Measurements from ENCODE around the gene NOL4L.

NOL4L gene

DNA sequence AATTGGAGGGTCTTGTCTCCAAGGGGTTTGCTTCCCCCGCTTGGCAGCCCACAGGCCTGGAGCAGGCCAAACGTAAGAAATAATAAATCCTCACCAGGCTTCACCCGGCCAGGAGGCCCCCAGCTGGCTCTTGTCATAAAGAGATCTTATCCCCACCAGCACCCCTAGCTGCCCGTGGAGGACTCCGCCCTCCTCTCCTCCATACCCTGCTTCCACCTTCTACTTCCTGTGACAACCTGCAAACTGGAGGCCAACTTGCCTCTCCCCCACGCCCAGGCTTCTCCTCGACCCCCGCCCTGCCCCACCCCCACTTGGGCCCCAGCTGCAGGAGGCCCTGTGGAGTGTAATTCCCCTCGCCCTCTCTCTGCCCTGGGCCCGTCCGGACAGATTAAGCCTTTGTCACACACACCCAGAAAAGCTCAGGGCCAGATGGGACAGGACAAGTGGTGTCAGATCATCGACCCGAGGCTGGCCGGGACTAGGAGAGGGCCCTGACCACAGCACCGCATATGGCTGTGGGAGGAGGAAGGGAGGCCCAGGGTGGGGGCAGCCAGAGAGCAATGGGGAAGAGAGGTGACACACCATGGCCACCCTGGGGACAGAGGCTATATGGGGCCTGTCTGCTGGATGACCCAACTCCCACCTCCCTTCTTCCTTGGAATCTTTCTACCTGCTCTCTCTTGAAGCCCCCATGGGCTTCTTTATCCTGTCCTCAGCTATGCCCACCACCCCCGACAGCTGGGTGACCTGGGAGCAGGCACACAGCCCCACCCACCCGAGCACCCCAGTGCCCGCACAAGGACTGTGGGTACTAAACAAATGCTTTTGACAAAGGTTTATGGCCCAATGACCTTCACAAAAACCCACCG, 3.9 kb downstream of the NOL4L start:
- TF ChIP-seq, protein P1, sequence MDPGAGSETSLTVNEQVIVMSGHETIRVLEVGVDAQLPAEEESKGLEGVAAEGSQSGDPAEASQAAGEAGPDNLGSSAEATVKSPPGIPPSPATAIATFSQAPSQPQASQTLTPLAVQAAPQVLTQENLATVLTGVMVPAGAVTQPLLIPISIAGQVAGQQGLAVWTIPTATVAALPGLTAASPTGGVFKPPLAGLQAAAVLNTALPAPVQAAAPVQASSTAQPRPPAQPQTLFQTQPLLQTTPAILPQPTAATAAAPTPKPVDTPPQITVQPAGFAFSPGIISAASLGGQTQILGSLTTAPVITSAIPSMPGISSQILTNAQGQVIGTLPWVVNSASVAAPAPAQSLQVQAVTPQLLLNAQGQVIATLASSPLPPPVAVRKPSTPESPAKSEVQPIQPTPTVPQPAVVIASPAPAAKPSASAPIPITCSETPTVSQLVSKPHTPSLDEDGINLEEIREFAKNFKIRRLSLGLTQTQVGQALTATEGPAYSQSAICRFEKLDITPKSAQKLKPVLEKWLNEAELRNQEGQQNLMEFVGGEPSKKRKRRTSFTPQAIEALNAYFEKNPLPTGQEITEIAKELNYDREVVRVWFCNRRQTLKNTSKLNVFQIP (CRISPR knock-in tag; IDR thresholded peaks at IDR 0.05; ENCODE audit: borderline replicate concordance, low read depth) = no peak
- ATAC-seq = no peak; the same call in 2 of the 3 replicates

DNA sequence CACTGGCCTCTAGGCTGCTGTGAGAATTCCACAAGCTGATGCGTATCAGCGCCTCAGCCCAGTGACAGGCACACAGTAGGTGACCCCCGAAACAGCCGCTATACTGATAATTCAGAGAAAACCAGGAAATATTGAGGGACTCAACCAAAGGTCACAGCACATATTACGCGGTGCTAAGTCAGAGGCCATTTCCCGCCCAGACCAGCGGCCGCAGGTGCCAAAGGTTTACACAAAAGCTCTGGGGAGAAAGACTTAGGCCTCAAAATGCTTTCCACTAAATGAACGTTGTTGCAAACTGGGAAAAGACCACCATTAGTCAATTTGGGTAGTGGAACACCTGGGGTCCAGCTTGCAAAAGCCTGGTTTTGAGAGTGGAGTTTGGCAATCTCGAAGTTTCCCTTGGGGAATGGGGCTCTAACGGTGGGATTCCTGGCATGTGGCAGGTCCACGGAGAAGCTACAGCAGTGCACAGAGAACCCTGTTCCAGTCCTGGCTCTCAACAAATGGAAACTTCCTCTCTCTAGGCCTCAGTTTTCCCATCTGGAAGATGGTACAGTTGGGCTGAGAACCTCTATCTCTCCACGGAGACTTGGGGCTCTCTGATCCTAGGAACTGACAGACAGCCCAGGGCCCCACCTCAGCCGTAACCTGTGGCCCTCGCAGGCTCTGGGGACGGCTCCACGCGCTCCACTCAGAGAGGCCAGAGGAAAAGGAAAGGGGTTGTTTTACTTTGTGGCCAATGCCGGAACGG, 4.7 kb downstream of the NOL4L start:
- TF ChIP-seq SNAI2 (CRISPR knock-in tag; IDR thresholded peaks at IDR 0.05) (no peak), ZNF565 (CRISPR knock-in tag; conservative IDR thresholded peaks at IDR 0.05; ENCODE audit: low read depth) (no peak), ESRRG (CRISPR knock-in tag; IDR thresholded peaks at IDR 0.05) (no peak), OSR1 (CRISPR knock-in tag; IDR thresholded peaks at IDR 0.05) (no peak), ARNTL (CRISPR knock-in tag; IDR thresholded peaks at IDR 0.05; ENCODE audit: borderline replicate concordance, low read depth) (no peak), GLIS3 (CRISPR knock-in tag; IDR thresholded peaks at IDR 0.05) (no peak), ZFP30 (CRISPR knock-in tag; IDR thresholded peaks at IDR 0.05) (no peak), ISL1 (CRISPR knock-in tag; IDR thresholded peaks at IDR 0.05) (no peak), ZNF70 (CRISPR knock-in tag; IDR thresholded peaks at IDR 0.05) (no peak), BACH2 (CRISPR knock-in tag; IDR thresholded peaks at IDR 0.05; ENCODE audit: borderline replicate concordance) (no peak), TOX (CRISPR knock-in tag; IDR thresholded peaks at IDR 0.05; ENCODE audit: borderline replicate concordance) (no peak), ZNF8 (CRISPR knock-in tag; IDR thresholded peaks at IDR 0.05) (no peak)
- TF ChIP-seq, protein P2, sequence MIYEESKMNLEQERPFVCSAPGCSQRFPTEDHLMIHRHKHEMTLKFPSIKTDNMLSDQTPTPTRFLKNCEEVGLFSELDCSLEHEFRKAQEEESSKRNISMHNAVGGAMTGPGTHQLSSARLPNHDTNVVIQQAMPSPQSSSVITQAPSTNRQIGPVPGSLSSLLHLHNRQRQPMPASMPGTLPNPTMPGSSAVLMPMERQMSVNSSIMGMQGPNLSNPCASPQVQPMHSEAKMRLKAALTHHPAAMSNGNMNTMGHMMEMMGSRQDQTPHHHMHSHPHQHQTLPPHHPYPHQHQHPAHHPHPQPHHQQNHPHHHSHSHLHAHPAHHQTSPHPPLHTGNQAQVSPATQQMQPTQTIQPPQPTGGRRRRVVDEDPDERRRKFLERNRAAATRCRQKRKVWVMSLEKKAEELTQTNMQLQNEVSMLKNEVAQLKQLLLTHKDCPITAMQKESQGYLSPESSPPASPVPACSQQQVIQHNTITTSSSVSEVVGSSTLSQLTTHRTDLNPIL (CRISPR knock-in tag; IDR thresholded peaks at IDR 0.05; ENCODE audit: low read depth) = no peak
- TF ChIP-seq, protein P3, sequence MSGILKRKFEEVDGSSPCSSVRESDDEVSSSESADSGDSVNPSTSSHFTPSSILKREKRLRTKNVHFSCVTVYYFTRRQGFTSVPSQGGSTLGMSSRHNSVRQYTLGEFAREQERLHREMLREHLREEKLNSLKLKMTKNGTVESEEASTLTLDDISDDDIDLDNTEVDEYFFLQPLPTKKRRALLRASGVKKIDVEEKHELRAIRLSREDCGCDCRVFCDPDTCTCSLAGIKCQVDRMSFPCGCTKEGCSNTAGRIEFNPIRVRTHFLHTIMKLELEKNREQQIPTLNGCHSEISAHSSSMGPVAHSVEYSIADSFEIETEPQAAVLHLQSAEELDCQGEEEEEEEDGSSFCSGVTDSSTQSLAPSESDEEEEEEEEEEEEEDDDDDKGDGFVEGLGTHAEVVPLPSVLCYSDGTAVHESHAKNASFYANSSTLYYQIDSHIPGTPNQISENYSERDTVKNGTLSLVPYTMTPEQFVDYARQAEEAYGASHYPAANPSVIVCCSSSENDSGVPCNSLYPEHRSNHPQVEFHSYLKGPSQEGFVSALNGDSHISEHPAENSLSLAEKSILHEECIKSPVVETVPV (CRISPR knock-in tag; IDR thresholded peaks at IDR 0.05) = no peak
- TF ChIP-seq, protein P4, sequence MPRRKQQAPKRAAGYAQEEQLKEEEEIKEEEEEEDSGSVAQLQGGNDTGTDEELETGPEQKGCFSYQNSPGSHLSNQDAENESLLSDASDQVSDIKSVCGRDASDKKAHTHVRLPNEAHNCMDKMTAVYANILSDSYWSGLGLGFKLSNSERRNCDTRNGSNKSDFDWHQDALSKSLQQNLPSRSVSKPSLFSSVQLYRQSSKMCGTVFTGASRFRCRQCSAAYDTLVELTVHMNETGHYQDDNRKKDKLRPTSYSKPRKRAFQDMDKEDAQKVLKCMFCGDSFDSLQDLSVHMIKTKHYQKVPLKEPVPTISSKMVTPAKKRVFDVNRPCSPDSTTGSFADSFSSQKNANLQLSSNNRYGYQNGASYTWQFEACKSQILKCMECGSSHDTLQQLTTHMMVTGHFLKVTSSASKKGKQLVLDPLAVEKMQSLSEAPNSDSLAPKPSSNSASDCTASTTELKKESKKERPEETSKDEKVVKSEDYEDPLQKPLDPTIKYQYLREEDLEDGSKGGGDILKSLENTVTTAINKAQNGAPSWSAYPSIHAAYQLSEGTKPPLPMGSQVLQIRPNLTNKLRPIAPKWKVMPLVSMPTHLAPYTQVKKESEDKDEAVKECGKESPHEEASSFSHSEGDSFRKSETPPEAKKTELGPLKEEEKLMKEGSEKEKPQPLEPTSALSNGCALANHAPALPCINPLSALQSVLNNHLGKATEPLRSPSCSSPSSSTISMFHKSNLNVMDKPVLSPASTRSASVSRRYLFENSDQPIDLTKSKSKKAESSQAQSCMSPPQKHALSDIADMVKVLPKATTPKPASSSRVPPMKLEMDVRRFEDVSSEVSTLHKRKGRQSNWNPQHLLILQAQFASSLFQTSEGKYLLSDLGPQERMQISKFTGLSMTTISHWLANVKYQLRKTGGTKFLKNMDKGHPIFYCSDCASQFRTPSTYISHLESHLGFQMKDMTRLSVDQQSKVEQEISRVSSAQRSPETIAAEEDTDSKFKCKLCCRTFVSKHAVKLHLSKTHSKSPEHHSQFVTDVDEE (CRISPR knock-in tag; IDR thresholded peaks at IDR 0.05) = no peak
- no peak for ATAC-seq

DNA sequence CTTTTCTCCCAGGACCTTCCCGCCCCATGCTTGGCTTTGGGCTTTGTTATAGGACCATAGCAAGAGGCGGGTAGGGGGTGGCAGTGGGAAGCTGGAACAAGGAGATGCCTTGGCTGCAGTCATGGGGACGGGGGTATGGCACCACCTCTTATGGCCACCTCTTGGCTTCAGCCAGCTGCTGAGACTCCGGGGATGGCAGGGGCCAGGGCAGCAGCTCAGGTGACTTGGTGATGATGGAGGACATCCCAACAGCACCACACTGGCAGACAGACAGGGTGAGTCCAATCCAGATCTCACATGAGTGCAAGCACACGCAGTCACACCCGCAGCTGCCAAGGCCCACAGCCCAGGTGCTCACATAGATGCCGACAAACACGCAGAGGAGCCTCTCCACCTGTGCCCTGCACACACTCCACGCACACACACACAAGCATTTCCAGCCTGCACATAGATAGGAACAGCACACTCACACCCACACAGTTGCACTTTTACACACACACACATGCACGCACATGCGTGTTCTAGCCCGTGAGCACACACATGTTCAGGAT, 6.2 kb downstream of the NOL4L start:
- ATAC-seq = no peak
- no peak for TF ChIP-seq RARB (CRISPR knock-in tag; IDR thresholded peaks at IDR 0.05)
- no peak for TF ChIP-seq ZNF565 (CRISPR knock-in tag; conservative IDR thresholded peaks at IDR 0.05; ENCODE audit: low read depth)
- TF ChIP-seq ZNF70 (CRISPR knock-in tag; IDR thresholded peaks at IDR 0.05) = no peak
- TF ChIP-seq ARNTL (CRISPR knock-in tag; IDR thresholded peaks at IDR 0.05; ENCODE audit: borderline replicate concordance, low read depth) = no peak
- TF ChIP-seq TCF4 (CRISPR knock-in tag; IDR thresholded peaks at IDR 0.05; ENCODE audit: borderline replicate concordance) = no peak
- TF ChIP-seq, protein P5, sequence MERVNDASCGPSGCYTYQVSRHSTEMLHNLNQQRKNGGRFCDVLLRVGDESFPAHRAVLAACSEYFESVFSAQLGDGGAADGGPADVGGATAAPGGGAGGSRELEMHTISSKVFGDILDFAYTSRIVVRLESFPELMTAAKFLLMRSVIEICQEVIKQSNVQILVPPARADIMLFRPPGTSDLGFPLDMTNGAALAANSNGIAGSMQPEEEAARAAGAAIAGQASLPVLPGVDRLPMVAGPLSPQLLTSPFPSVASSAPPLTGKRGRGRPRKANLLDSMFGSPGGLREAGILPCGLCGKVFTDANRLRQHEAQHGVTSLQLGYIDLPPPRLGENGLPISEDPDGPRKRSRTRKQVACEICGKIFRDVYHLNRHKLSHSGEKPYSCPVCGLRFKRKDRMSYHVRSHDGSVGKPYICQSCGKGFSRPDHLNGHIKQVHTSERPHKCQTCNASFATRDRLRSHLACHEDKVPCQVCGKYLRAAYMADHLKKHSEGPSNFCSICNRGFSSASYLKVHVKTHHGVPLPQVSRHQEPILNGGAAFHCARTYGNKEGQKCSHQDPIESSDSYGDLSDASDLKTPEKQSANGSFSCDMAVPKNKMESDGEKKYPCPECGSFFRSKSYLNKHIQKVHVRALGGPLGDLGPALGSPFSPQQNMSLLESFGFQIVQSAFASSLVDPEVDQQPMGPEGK (CRISPR knock-in tag; IDR thresholded peaks at IDR 0.05; ENCODE audit: borderline replicate concordance) = no peak
- TF ChIP-seq, protein P2 (CRISPR knock-in tag; IDR thresholded peaks at IDR 0.05; ENCODE audit: low read depth) = no peak
- TF ChIP-seq, protein P4 (CRISPR knock-in tag; IDR thresholded peaks at IDR 0.05) = no peak
- no peak for TF ChIP-seq ZFP3 (CRISPR knock-in tag; IDR thresholded peaks at IDR 0.05)
- TF ChIP-seq ESRRG (CRISPR knock-in tag; IDR thresholded peaks at IDR 0.05) = no peak
- TF ChIP-seq OSR1 (CRISPR knock-in tag; IDR thresholded peaks at IDR 0.05) = no peak
- TF ChIP-seq TOX (CRISPR knock-in tag; IDR thresholded peaks at IDR 0.05; ENCODE audit: borderline replicate concordance) = no peak
- no peak for TF ChIP-seq ZC3H10 (CRISPR knock-in tag; IDR thresholded peaks at IDR 0.05)
- TF ChIP-seq PPARA (CRISPR knock-in tag; IDR thresholded peaks at IDR 0.05; ENCODE audit: borderline replicate concordance) = no peak

All from SK-N-SH treated with all-trans-retinoic acid at 6 μM for 48 hours (cell line).